GM12878 (cell line): ENCODE results near the gene LYSMD1. TPM values are rescaled to one million over a fixed set of nuclear protein-coding genes. Genes with fewer than 3 reads are reported as not detected.

ENCODE experiments used
- ATAC-seq: fragments of 200-7000 bp; cut with Tn5 transposase; 3 replicates; pipeline ENCODE4 v1.9.1; 2020; ENCODE audit warnings: mild to moderate bottlenecking, moderate library complexity
- BruUV-seq: library from RNA; stranded (reverse); fragments of 400-500 nt; replicated peaks from 2 replicates; lab custom pipeline; 2021; lab: Mats Ljungman, UMichigan
- CTCF ChIA-PET: fragments of 300-600 bp; sonication (Branson Sonifier 250); formaldehyde crosslinking; extraction: SDS; loops from one replicate; lab custom pipeline; 2021; ENCODE audit warnings: inconsistent platforms; lab: Yijun Ruan, JAX
- POLR2A ChIA-PET: fragments of 350-600 bp; formaldehyde crosslinking; extraction: SDS; loops from one replicate; lab custom pipeline; 2021; ENCODE audit warnings: inconsistent platforms; lab: Charles Lee
- RAD21 ChIA-PET: fragments of 300-600 bp; sonication (Branson Sonifier 250); formaldehyde crosslinking; loops from one replicate; lab custom pipeline; 2023; ENCODE audit warnings: antibody characterized with exemption; ENCODE audit not compliant: unreplicated experiment; lab: Charles Lee
- SMC1A ChIA-PET: fragments of 300-600 bp; sonication (Branson Sonifier 250); formaldehyde crosslinking; loops from one replicate; lab custom pipeline; 2023; ENCODE audit not compliant: unreplicated experiment, uncharacterized antibody; lab: Charles Lee
- DNase-seq: peaks from one replicate; pipeline ENCODE4 v3.0.0-alpha.2; 2011; ENCODE audit warnings: low read depth, low spot score
- FAIRE-seq: peaks from 3 replicates; lab custom pipeline; 2011; peaks lifted over from hg19 to GRCh38; lab: Jason Lieb, UNC
- H2AFZ ChIP-seq: 2 replicates; pipeline ENCODE4 v1.6.0; 2011; ENCODE audit warnings: low read depth, low read length, control low read depth; ENCODE audit not compliant: control insufficient read depth
- H3K27ac ChIP-seq: 2 replicates; pipeline ENCODE4 v1.5.1; 2011; ENCODE audit warnings: control low read depth; ENCODE audit not compliant: control insufficient read depth, insufficient read depth
- H3K27me3 ChIP-seq, 2 experiments: replicated peaks in 1 of 2; 2 replicates each; pipeline versions ENCODE4 v1.6.0 to v1.6.1; 2011; ENCODE audit warnings: low read length in 1 of 2; ENCODE audit not compliant: control insufficient read depth in 2 of 2, insufficient read depth in 2 of 2
- H3K36me3 ChIP-seq, 2 experiments: 2 replicates each; pipeline ENCODE4 v1.5.1; 2011; ENCODE audit warnings: low read length in 1 of 2; ENCODE audit not compliant: control insufficient read depth in 2 of 2, insufficient read depth in 2 of 2
- H3K4me1 ChIP-seq: 2 replicates; pipeline ENCODE4 v1.6.1; 2011; ENCODE audit warnings: mild to moderate bottlenecking, low read length, moderate library complexity, mixed read lengths; ENCODE audit not compliant: control insufficient read depth, insufficient read depth
- H3K4me2 ChIP-seq: 2 replicates; pipeline ENCODE4 v1.6.0; 2011; ENCODE audit warnings: control low read depth; ENCODE audit not compliant: control insufficient read depth, insufficient read depth
- H3K4me3 ChIP-seq: fragments of 200-600 bp; sonication (generic); 2 replicates; pipeline ENCODE4 v1.5.1; 2016
- H3K79me2 ChIP-seq: 2 replicates; pipeline ENCODE4 v1.6.0; 2011; ENCODE audit warnings: low read length; ENCODE audit not compliant: control insufficient read depth, insufficient read depth
- H3K9ac ChIP-seq: 2 replicates; pipeline ENCODE4 v1.8.0; 2011; ENCODE audit warnings: low read length, control low read depth, mixed read lengths; ENCODE audit not compliant: control insufficient read depth, insufficient read depth
- H3K9me3 ChIP-seq: replicated peaks from 3 replicates; pipeline ENCODE4 v1.5.1; 2011; ENCODE audit warnings: mild to moderate bottlenecking, low read length; ENCODE audit not compliant: control insufficient read depth, insufficient read depth
- H4K20me1 ChIP-seq: 2 replicates; pipeline ENCODE4 v1.6.0; 2011; ENCODE audit not compliant: control insufficient read depth, insufficient read depth
- CTCF ChIP-seq, 3 experiments: IDR thresholded peaks in 2 of 3; conservative IDR thresholded peaks in 1 of 3; 2 replicates each; pipeline ENCODE4 v1.5.1; 2011; ENCODE audit warnings: low read depth in 3 of 3, low read length in 3 of 3, mild to moderate bottlenecking in 3 of 3, control low read depth in 2 of 3, moderate library complexity in 2 of 3, inconsistent platforms in 1 of 3, mixed read lengths in 1 of 3; ENCODE audit not compliant: control insufficient read depth in 2 of 3, insufficient read depth in 1 of 3; ENCODE audit errors: extremely low read depth in 1 of 3
- HDAC6 ChIP-seq: fragments of 200-600 bp; sonication (generic); IDR thresholded peaks from one replicate; pipeline ENCODE4 v1.8.0; 2017; ENCODE audit warnings: antibody characterized with exemption; ENCODE audit not compliant: unreplicated experiment
- KLF5 ChIP-seq: fragments of 450-650 bp; IDR thresholded peaks from 2 replicates; pipeline ENCODE4 v1.6.1; 2014; ENCODE audit warnings: mild to moderate bottlenecking; ENCODE audit not compliant: partially characterized antibody
- NR2C2 ChIP-seq: IDR thresholded peaks from 2 replicates; pipeline ENCODE4 v1.6.1; 2011; ENCODE audit warnings: borderline replicate concordance, low read depth; ENCODE audit not compliant: control insufficient read depth, insufficient read length
- NR2F1 ChIP-seq: fragments of 450-650 bp; conservative IDR thresholded peaks from 2 replicates; pipeline ENCODE4 v1.6.1; 2017; ENCODE audit warnings: mild to moderate bottlenecking
- SMAD1 ChIP-seq: fragments of 450-650 bp; IDR thresholded peaks from 2 replicates; pipeline ENCODE4 v1.6.1; 2018; ENCODE audit warnings: mild to moderate bottlenecking, low read depth; ENCODE audit not compliant: partially characterized antibody
- SPI1 ChIP-seq: IDR thresholded peaks from 2 replicates; pipeline ENCODE4 v1.6.1; 2011; ENCODE audit warnings: low read depth, mild to moderate bottlenecking, low read length, moderate library complexity, borderline replicate concordance; ENCODE audit not compliant: insufficient read depth
- YY1 ChIP-seq: IDR thresholded peaks from 2 replicates; pipeline ENCODE4 v1.6.1; 2011; ENCODE audit warnings: low read depth, mild to moderate bottlenecking, low read length
- ZBED1 ChIP-seq: IDR thresholded peaks from 2 replicates; pipeline ENCODE4 v1.6.1; 2016; ENCODE audit warnings: borderline replicate concordance
- ZNF217 ChIP-seq: fragments of 450-650 bp; IDR thresholded peaks from 2 replicates; pipeline ENCODE4 v1.6.1; 2017; ENCODE audit warnings: antibody characterized with exemption, mild to moderate bottlenecking
- WGBS: methylation state at CpG from one replicate; pipeline ENCODE4 v1.1.6; 2016; ENCODE audit warnings: low lambda C conversion rate; ENCODE audit not compliant: insufficient replicate concordance, insufficient coverage; ENCODE audit errors: missing lambda C conversion rate; 5-methylcytosine and 5-hydroxymethylcytosine counted together
- in situ Hi-C: fragments of 300-500 bp; cut with MboI; formaldehyde crosslinking; loops from 9 replicates; pipeline ENCODE4 v1.14.3; 2018; ENCODE audit warnings: mixed read lengths
- intact Hi-C: fragments of 100-400 bp; cut with micrococcal nuclease; formaldehyde crosslinking; loops from one replicate; pipeline ENCODE4 v1.14.2; 2022; ENCODE audit not compliant: unreplicated experiment
- polyA plus RNA-seq, 11 experiments: library from polyadenylated mRNA; depleted of rRNA in 4 of 11; unstranded in 6 of 11; stranded (reverse) in 5 of 11; fragments of >200 nt; fragmentation: Nextera tagmentation in 4 of 11; fragmentation: Illumina TruSeq in 1 of 11; extraction: Ambion mirVana in 4 of 11; extraction: Trizol in 1 of 11; gene quantifications; 1 replicate in 1 of 11; 2 replicates in 10 of 11; pipeline versions ENCODE4 v1.2.1 to v1.2.3, GENCODE V29; 2011 to 2016; ENCODE audit warnings: inconsistent platforms in 2 of 11, missing spikeins in 2 of 11, low read depth in 1 of 11
- total RNA-seq, 4 experiments: library from RNA; depleted of rRNA in 3 of 4; stranded (reverse); fragments of >200 nt in 3 of 4; fragmentation: Illumina TruSeq in 1 of 4; extraction: Trizol in 1 of 4; gene quantifications; 2 replicates each; pipeline versions ENCODE4 v1.2.1 to v1.2.3, GENCODE V29; 2013 to 2021

The LYSMD1 gene
- total and polyA plus RNA-seq, 10 of the 15 experiments (the other 5 are each of a cell fraction or from before 2014, with no cell fraction given), result 0.80 to 10.4 (median 6.5) TPM

GRCh38 chr1:151142411-151143056 is 23.2 kb downstream of the LYSMD1 start:
- intact Hi-C loops (no loop called here), in situ Hi-C loops (no loop called here)
- BruUV-seq, result no TSS peak
- no peak overlapping the region for H2AFZ ChIP-seq
- ATAC-seq (no peak), DNase-seq (no peak), FAIRE-seq (no peak)
- H3K4me1 ChIP-seq, result no peaks in the 10 kb centered on the region; the same call in 1 of the 2 replicates
- H4K20me1 ChIP-seq, result no peaks in the 10 kb centered on the region; the same call in 1 of the 2 replicates
- H3K79me2 ChIP-seq, result no peaks in the 10 kb centered on the region
- no peak overlapping the region for H3K27ac ChIP-seq
- no peak overlapping the region for H3K4me2 ChIP-seq
- RAD21 ChIA-PET, result interaction anchor here (1.0 to 1.9 kb wide), 2 partner anchors 14 to 43 kb away, joined by 4 to 5 read pairs; partner anchors contain the start of gene TNFAIP8L2
- no peak overlapping the region for H3K9ac ChIP-seq
- TF ChIP-seq SPI1 (peak; percentile 29; the same call in 1 of the 2 replicates), HDAC6 (no peak), CTCF (IDR thresholded peaks at IDR 0.05 in 2 of 3, conservative IDR thresholded peaks at IDR 0.05 in 1 of 3; ENCODE audit: control insufficient read depth in 2 of 3, extremely low read depth in 1 of 3, insufficient read depth in 1 of 3, low read depth in 3 of 3, low read length in 3 of 3) (no peak), ZNF217 (no peak), NR2F1 (0 out of 2 replicates have a peak, but pooled peaks have one; percentile 11), YY1 (no peak), SMAD1 (no peak), KLF5 (no peak), ZBED1 (no peak), NR2C2 (no peak)
- no peak overlapping the region for H3K4me3 ChIP-seq
- SMC1A ChIA-PET, result interaction anchor here (0.6 to 1.3 kb wide), 2 partner anchors 43 to 97 kb away, joined by 3 read pairs; no protein-coding TSS in a partner anchor
- no peaks in the 10 kb centered on the region for H3K9me3 ChIP-seq
- POLR2A ChIA-PET, result no interaction called here
- CTCF ChIA-PET, result interaction anchor here (0.6 to 3.2 kb wide), 3 partner anchors 12 to 96 kb away, joined by 4 to 16 read pairs (median 4); no protein-coding TSS in a partner anchor
- 0% methylated on average over 5 of the region's 5 CpGs for WGBS
- peaks cover 0 to 8% of the 10 kb centered on the region in 2 experiments for H3K27me3 ChIP-seq
- no peaks in the 10 kb centered on the region for H3K36me3 ChIP-seq
